CD4-positive, alpha-beta T cell (primary cell): Measurements from ENCODE around the gene CTIF. TPM values are rescaled to one million over a fixed set of nuclear protein-coding genes. Genes with fewer than 3 reads are reported as not detected.

Source experiments
- ATAC-seq: fragments of 200-7000 bp; cut with Tn5 transposase; one replicate; pipeline ENCODE4 v1.10.0; 2022; ENCODE audit warnings: mild to moderate bottlenecking; ENCODE audit not compliant: poor library complexity
- CTCF ChIA-PET: fragments of 350-600 bp; sonication (Branson Sonifier 250); formaldehyde crosslinking; loops from one replicate; lab custom pipeline; 2021; ENCODE audit warnings: antibody characterized with exemption, inconsistent platforms; lab: Charles Lee
- POLR2A ChIA-PET: fragments of 350-600 bp; sonication (Branson Sonifier 250); formaldehyde crosslinking; loops from one replicate; lab custom pipeline; 2021; ENCODE audit warnings: antibody characterized with exemption, inconsistent platforms; lab: Charles Lee
- DNase-seq, 14 experiments: peaks; one replicate each; pipeline ENCODE4 v3.0.0-alpha.2; 2013 to 2020; ENCODE audit warnings: mixed read lengths in 2 of 14
- H3K27ac ChIP-seq, 2 donors: one replicate each; pipeline versions ENCODE4 v1.5.1 to v1.7.0; 2013; ENCODE audit warnings: low read length in 2 of 2, low read depth in 1 of 2, mild to moderate bottlenecking in 1 of 2
- H3K27me3 ChIP-seq, 2 experiments: 1 replicate in 1 of 2; 2 replicates in 1 of 2; pipeline versions ENCODE4 v1.6.1 to v1.7.0; 2013; ENCODE audit warnings: low read length in 2 of 2, control low read depth in 1 of 2, mild to moderate bottlenecking in 1 of 2, moderate library complexity in 1 of 2; ENCODE audit not compliant: insufficient read depth in 2 of 2, control insufficient read depth in 1 of 2
- H3K36me3 ChIP-seq: one replicate; pipeline ENCODE4 v1.6.1; 2013; ENCODE audit warnings: low read length, control low read depth; ENCODE audit not compliant: insufficient read depth
- H3K4me1 ChIP-seq: one replicate; pipeline ENCODE4 v1.6.1; 2013; ENCODE audit warnings: low read length, control low read depth; ENCODE audit not compliant: insufficient read depth
- H3K4me3 ChIP-seq: one replicate; pipeline ENCODE4 v1.5.1; 2013; ENCODE audit warnings: mild to moderate bottlenecking, low read length, moderate library complexity
- H3K9me3 ChIP-seq, 2 experiments: 1 replicate in 1 of 2; 2 replicates in 1 of 2; pipeline versions ENCODE4 v1.6.1 to v1.7.0; 2013; ENCODE audit warnings: low read length in 2 of 2, mild to moderate bottlenecking in 2 of 2, control low read depth in 1 of 2, moderate library complexity in 1 of 2; ENCODE audit not compliant: control insufficient read depth in 1 of 2, insufficient read depth in 1 of 2
- H3K27ac Mint-ChIP-seq: one replicate; pipeline ENCODE4 v1.8.0; 2020; ENCODE audit warnings: mixed read lengths
- H3K27me3 Mint-ChIP-seq: one replicate; pipeline ENCODE4 v1.8.0; 2021; ENCODE audit warnings: mixed read lengths
- H3K36me3 Mint-ChIP-seq: one replicate; pipeline ENCODE4 v1.8.0; 2021; ENCODE audit warnings: low read depth, mixed read lengths
- H3K4me1 Mint-ChIP-seq: one replicate; pipeline ENCODE4 v1.8.0; 2021; ENCODE audit warnings: low read depth, mixed read lengths
- H3K4me3 Mint-ChIP-seq: one replicate; pipeline ENCODE4 v1.8.0; 2020; ENCODE audit warnings: mild to moderate bottlenecking, mixed read lengths
- H3K9me3 Mint-ChIP-seq: one replicate; pipeline ENCODE4 v1.8.0; 2020; ENCODE audit warnings: mixed read lengths
- intact Hi-C, 2 experiments: fragments of 100-400 bp; cut with DNase I in 1 of 2; cut with micrococcal nuclease in 1 of 2; formaldehyde crosslinking; loops; one replicate each; pipeline versions ENCODE4 v1.15.1 to v1.9.0; 2023 to 2025; cut with DNase I, micrococcal nuclease
- total RNA-seq, 174 experiments: library from RNA in 2 of 174; stranded (reverse) in 2 of 174; gene quantifications; one replicate each; pipeline ENCODE4 v1.2.3 and lab custom pipeline; 2021 to 2026
- TF ChIP-seq, protein P1 (sequence below): fragments of 200-600 bp; IDR thresholded peaks from one replicate; pipeline ENCODE4 v1.8.0; 2022; ENCODE audit warnings: antibody characterized with exemption, mild to moderate bottlenecking

Gene CTIF
- total RNA-seq, 2 experiments from 2014 or later: 1.1 to 2.9 TPM

DNA sequence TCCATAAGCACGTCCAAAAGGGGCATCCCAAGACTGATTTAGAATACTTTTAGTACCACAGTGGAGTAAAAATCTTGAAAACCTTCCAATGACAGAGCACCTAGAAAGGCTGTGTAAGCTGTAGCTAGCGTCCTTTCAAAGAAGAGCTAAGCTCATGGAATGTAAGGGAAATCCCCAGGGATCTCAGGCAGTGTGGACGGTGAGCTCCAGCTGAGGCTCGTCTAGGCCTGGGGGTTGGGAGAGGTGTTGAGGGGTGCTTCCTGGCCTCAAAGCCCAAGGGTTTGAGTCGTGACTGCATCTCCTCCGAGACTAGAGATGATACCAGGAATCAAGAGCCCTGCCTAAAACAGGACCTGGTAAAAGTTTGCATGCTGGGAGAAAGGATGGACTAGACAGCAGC, 7.6 kb downstream of the CTIF start:
- Mint-ChIP-seq H3K36me3 (no peaks in the 10 kb centered on the region), H3K4me3 (no peak overlapping the region), H3K4me1 (peaks cover 2% of the 10 kb centered on the region), H3K27me3 (peaks cover 24% of the 10 kb centered on the region), H3K27ac (no peak overlapping the region), H3K9me3 (no peaks in the 10 kb centered on the region)
- intact Hi-C loops: no loop called here
- H3K4me1 ChIP-seq: peaks cover under 1% of the 10 kb centered on the region
- no peaks in the 10 kb centered on the region for H3K9me3 ChIP-seq
- no peak for ATAC-seq
- ChIA-PET CTCF (no interaction called here), POLR2A (no interaction called here)
- no peak overlapping the region for H3K27ac ChIP-seq
- H3K27me3 ChIP-seq: peaks cover 7 to 13% of the 10 kb centered on the region in 2 experiments
- no peak for DNase-seq
- no peaks in the 10 kb centered on the region for H3K36me3 ChIP-seq
- no peak overlapping the region for H3K4me3 ChIP-seq
- TF ChIP-seq, protein P1, sequence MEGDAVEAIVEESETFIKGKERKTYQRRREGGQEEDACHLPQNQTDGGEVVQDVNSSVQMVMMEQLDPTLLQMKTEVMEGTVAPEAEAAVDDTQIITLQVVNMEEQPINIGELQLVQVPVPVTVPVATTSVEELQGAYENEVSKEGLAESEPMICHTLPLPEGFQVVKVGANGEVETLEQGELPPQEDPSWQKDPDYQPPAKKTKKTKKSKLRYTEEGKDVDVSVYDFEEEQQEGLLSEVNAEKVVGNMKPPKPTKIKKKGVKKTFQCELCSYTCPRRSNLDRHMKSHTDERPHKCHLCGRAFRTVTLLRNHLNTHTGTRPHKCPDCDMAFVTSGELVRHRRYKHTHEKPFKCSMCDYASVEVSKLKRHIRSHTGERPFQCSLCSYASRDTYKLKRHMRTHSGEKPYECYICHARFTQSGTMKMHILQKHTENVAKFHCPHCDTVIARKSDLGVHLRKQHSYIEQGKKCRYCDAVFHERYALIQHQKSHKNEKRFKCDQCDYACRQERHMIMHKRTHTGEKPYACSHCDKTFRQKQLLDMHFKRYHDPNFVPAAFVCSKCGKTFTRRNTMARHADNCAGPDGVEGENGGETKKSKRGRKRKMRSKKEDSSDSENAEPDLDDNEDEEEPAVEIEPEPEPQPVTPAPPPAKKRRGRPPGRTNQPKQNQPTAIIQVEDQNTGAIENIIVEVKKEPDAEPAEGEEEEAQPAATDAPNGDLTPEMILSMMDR: no peak

- ATAC-seq (no peak), DNase-seq (no peak)
- Histone ChIP-seq H3K4me1 (no peaks in the 10 kb centered on the region), H3K4me3 (no peak overlapping the region), H3K27me3 (peaks cover 7 to 13% of the 10 kb centered on the region in 2 experiments), H3K9me3 (no peaks in the 10 kb centered on the region), H3K36me3 (no peaks in the 10 kb centered on the region), H3K27ac (no peak overlapping the region)
- Mint-ChIP-seq H3K4me1 (no peaks in the 10 kb centered on the region), H3K4me3 (no peak overlapping the region), H3K27me3 (peaks cover 20% of the 10 kb centered on the region), H3K36me3 (no peaks in the 10 kb centered on the region), H3K9me3 (no peaks in the 10 kb centered on the region), H3K27ac (no peak overlapping the region)
- ChIA-PET POLR2A (interaction anchor here (0.6 to 1.2 kb wide), 2 partner anchors 103 to 1143 kb away, joined by 3 read pairs; no protein-coding TSS in a partner anchor), CTCF (no interaction called here)
- intact Hi-C loops: no loop called here
- TF ChIP-seq, protein P1: no peak
These were observed 8.7 kb downstream of the CTIF start for GRCh38 chr18:48547531-48547981.

GRCh38 chr18:48548011-48548771, 9.4 kb downstream of the CTIF start:
- TF ChIP-seq, protein P1: no peak
- ChIA-PET CTCF (no interaction called here), POLR2A (interaction anchor here (1.2 kb wide), 1 partner anchor 1143 kb away, joined by 3 read pairs; no protein-coding TSS in a partner anchor)
- DNase-seq (no peak), ATAC-seq (no peak)
- intact Hi-C loops: no loop called here
- Mint-ChIP-seq H3K36me3 (no peaks in the 10 kb centered on the region), H3K4me1 (no peaks in the 10 kb centered on the region), H3K4me3 (no peak overlapping the region), H3K27ac (no peak overlapping the region), H3K27me3 (peaks cover 16% of the 10 kb centered on the region), H3K9me3 (no peaks in the 10 kb centered on the region)
- Histone ChIP-seq H3K27ac (no peak overlapping the region), H3K4me1 (no peaks in the 10 kb centered on the region), H3K4me3 (no peak overlapping the region), H3K36me3 (no peaks in the 10 kb centered on the region), H3K27me3 (peaks cover 7% of the 10 kb centered on the region in 2 experiments), H3K9me3 (no peaks in the 10 kb centered on the region)
